Skeletal muscle satellite cell (primary cell): ENCODE measurements around the gene RIMBP2.

Experiments used
- H3K27me3 ChIP-seq: 2 replicates; pipeline ENCODE4 v1.7.0; 2013; ENCODE audit warnings: low read length; ENCODE audit not compliant: control insufficient read depth, insufficient read depth
- H3K36me3 ChIP-seq: 2 replicates; pipeline ENCODE4 v1.7.0; 2013; ENCODE audit warnings: mild to moderate bottlenecking, control low read depth, low read length; ENCODE audit not compliant: insufficient read depth
- H3K4me1 ChIP-seq: 2 replicates; pipeline ENCODE4 v1.7.0; 2013; ENCODE audit warnings: low read length; ENCODE audit not compliant: control insufficient read depth, insufficient read depth
- H3K4me2 ChIP-seq: 2 replicates; pipeline ENCODE4 v1.7.0; 2013; ENCODE audit warnings: mild to moderate bottlenecking, low read length
- H3K4me3 ChIP-seq: 2 replicates; pipeline ENCODE4 v1.7.0; 2013; ENCODE audit warnings: low read length
- H3K9ac ChIP-seq: 2 replicates; pipeline ENCODE4 v1.7.0; 2013; ENCODE audit warnings: mild to moderate bottlenecking, low read depth, low read length, moderate library complexity
- H3K9me3 ChIP-seq: replicated peaks from 2 replicates; pipeline ENCODE4 v1.7.0; 2013; ENCODE audit warnings: mild to moderate bottlenecking, control low read depth, low read length

Gene RIMBP2

DNA sequence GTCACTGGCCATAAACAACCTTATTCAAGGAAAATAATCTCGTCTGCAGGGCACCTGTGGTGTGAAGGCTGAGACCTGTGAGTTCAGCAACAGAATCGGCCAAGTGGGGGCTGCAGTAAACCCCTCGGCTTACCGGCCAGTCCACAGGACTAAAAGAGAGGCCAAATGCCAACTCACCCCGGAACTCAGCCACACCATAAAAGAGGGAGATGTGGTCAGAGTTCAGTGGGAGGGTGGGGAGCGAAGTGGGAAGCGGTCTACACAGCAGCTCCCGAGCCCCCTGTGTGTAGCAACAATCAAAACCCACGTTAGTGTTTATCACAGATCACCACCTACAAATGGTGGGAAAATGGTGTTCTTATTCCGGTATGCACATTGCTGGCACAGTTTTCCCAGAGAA, 225.4 kb downstream of the RIMBP2 start:
- Histone ChIP-seq H3K4me2 (no peak overlapping the region), H3K27me3 (no peaks in the 10 kb centered on the region), H3K36me3 (no peaks in the 10 kb centered on the region), H3K9ac (no peak overlapping the region), H3K9me3 (peaks cover 17% of the 10 kb centered on the region), H3K4me3 (no peak overlapping the region), H3K4me1 (no peaks in the 10 kb centered on the region)

GRCh38 chr12:130489293-130489692, 226.8 kb downstream of the RIMBP2 start:
- H3K27me3 ChIP-seq, result no peaks in the 10 kb centered on the region
- no peak overlapping the region for H3K9ac ChIP-seq
- H3K9me3 ChIP-seq, result peaks cover 19% of the 10 kb centered on the region
- H3K4me3 ChIP-seq, result no peak overlapping the region
- no peaks in the 10 kb centered on the region for H3K36me3 ChIP-seq
- no peak overlapping the region for H3K4me2 ChIP-seq
- no peaks in the 10 kb centered on the region for H3K4me1 ChIP-seq

DNA sequence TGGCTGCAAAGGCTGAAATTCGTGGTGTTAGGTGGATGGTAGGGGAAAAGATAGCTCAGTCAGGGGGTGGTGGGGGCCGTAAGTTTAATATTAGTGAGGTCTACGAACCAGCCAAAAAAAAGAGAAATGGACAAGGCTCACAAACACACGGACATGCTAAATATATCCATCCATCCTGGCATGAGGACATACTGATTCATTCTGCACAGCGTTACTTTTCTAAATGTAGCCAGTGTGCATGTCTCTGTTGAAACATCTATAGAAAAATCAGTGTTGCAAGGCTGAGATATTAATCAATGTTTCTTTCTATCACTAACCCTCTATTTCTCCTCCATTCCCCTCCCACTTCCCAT, 227.8 kb downstream of the RIMBP2 start:
- Histone ChIP-seq H3K4me3 (no peak overlapping the region), H3K27me3 (no peaks in the 10 kb centered on the region), H3K4me1 (no peaks in the 10 kb centered on the region), H3K9ac (no peak overlapping the region), H3K9me3 (peaks cover 14% of the 10 kb centered on the region), H3K4me2 (no peak overlapping the region), H3K36me3 (no peaks in the 10 kb centered on the region)

GRCh38 chr12:130487636-130488357, 228.3 kb downstream of the RIMBP2 start:
- H3K4me3 ChIP-seq, result no peak overlapping the region
- H3K9me3 ChIP-seq, result peaks cover 14% of the 10 kb centered on the region
- H3K27me3 ChIP-seq, result no peaks in the 10 kb centered on the region
- no peaks in the 10 kb centered on the region for H3K36me3 ChIP-seq
- H3K4me2 ChIP-seq, result no peak overlapping the region
- no peak overlapping the region for H3K9ac ChIP-seq
- H3K4me1 ChIP-seq, result no peaks in the 10 kb centered on the region

GRCh38 chr12:130486891-130487416, 229.1 kb downstream of the RIMBP2 start:
- Histone ChIP-seq H3K9me3 (peaks cover 16% of the 10 kb centered on the region), H3K4me3 (no peak overlapping the region), H3K4me2 (no peak overlapping the region), H3K4me1 (no peaks in the 10 kb centered on the region), H3K36me3 (no peaks in the 10 kb centered on the region), H3K27me3 (no peaks in the 10 kb centered on the region), H3K9ac (no peak overlapping the region)

GRCh38 chr12:130486146-130486435, 230.0 kb downstream of the RIMBP2 start:
- H3K9ac ChIP-seq, result no peak overlapping the region
- H3K4me1 ChIP-seq, result no peaks in the 10 kb centered on the region
- peaks cover 13% of the 10 kb centered on the region for H3K9me3 ChIP-seq
- H3K27me3 ChIP-seq, result no peaks in the 10 kb centered on the region
- no peak overlapping the region for H3K4me3 ChIP-seq
- H3K36me3 ChIP-seq, result no peaks in the 10 kb centered on the region
- no peak overlapping the region for H3K4me2 ChIP-seq

DNA sequence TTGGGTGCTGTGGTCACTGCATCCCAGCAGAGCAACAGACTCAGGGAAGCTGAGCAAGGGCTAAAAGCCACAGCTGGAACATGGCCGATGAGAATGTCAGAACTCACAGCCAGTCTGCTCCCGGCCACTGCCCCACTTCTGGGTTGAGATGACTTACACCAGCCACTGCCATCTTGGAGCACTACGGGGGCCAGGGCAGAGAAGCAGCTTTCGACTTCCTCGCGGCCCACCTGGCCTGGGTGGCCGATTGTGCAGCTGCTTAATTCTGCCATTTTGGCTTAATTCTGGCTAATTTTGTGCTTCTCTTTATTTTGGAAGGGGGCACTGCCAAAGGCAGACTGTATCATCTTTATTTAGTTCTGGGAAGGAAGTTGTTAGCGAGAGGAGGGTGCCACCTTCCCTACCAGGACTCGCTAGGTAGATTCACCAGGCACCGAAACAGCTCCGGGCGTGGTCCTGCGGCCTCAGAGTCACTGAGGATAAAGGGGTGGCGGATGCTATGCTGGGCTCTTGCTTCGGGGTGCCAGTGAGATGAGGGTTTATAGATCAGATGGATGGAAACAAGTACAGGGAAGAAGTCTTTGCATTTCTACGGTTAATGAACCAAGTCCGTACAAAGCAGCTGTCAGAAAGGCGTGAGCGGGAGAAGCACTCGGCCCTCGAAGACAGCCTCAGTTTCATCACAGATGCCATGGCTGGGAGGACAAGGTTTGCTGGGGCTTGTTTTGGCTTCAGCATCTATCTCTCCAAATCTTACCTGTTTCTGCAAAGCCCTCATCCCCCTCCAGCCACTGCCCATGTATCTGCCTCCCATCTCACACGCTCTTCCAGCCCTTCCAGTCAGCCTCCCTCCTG, 230.6 kb downstream of the RIMBP2 start:
- peaks cover 13% of the 10 kb centered on the region for H3K9me3 ChIP-seq
- no peak overlapping the region for H3K4me3 ChIP-seq
- no peak overlapping the region for H3K9ac ChIP-seq
- H3K4me1 ChIP-seq, result no peaks in the 10 kb centered on the region
- no peaks in the 10 kb centered on the region for H3K27me3 ChIP-seq
- H3K36me3 ChIP-seq, result no peaks in the 10 kb centered on the region
- no peak overlapping the region for H3K4me2 ChIP-seq

- no peaks in the 10 kb centered on the region for H3K27me3 ChIP-seq
- no peaks in the 10 kb centered on the region for H3K36me3 ChIP-seq
- peaks cover 10% of the 10 kb centered on the region for H3K9me3 ChIP-seq
- H3K4me3 ChIP-seq, result no peak overlapping the region
- no peak overlapping the region for H3K9ac ChIP-seq
- no peaks in the 10 kb centered on the region for H3K4me1 ChIP-seq
- no peak overlapping the region for H3K4me2 ChIP-seq
These were observed 231.9 kb downstream of the RIMBP2 start for GRCh38 chr12:130484221-130484620.

DNA sequence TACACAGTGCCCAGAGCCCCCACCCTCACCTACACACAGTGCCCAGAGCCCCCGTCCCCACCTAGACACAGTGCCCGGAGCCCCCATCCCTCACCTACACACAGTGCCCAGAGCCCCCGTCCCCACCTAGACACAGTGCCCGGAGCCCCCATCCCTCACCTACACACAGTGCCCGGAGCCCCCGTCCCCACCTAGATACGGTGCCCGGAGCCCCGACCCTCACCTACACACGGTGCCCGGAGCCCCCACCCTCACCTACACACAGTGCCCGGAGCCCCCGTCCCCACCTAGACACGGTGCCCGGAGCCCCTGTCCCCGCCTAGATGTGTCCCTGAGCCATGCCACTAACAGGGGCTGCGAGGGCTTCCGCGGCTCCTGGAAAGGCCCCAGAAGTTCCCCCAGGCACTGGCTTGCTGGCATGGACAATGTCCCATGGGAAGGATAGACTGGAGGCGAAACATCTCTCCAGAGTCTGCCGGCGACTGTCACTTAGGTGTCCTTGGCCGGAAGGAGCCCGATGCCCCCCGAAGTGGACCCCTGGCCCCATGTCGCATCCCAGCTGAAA, 232.4 kb downstream of the RIMBP2 start:
- Histone ChIP-seq H3K27me3 (no peaks in the 10 kb centered on the region), H3K9ac (no peak overlapping the region), H3K36me3 (no peaks in the 10 kb centered on the region), H3K4me1 (no peaks in the 10 kb centered on the region), H3K4me3 (no peak overlapping the region), H3K9me3 (peaks cover 9% of the 10 kb centered on the region), H3K4me2 (no peak overlapping the region)

DNA sequence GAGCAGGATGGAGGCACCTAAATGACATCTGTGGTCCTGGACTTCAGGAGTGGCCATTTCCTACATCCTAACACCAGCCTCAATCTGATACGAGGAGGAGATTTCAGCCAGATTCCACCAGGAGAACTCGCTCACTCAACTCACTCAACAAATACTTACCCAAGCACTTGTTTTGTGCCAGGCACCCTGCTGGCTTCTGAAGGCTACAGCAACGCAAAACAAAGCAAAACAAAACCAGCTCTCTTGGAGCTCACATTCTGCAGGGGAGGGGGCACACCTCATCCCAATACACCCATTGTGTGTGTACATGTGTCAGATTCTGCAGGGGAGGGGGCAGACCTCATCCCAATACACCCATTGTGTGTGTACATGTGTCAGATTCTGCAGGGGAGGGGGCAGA, 233.7 kb downstream of the RIMBP2 start:
- no peak overlapping the region for H3K4me3 ChIP-seq
- H3K36me3 ChIP-seq, result no peaks in the 10 kb centered on the region
- no peak overlapping the region for H3K4me2 ChIP-seq
- no peak overlapping the region for H3K9ac ChIP-seq
- H3K9me3 ChIP-seq, result peaks cover 9% of the 10 kb centered on the region
- no peaks in the 10 kb centered on the region for H3K4me1 ChIP-seq
- no peaks in the 10 kb centered on the region for H3K27me3 ChIP-seq

DNA sequence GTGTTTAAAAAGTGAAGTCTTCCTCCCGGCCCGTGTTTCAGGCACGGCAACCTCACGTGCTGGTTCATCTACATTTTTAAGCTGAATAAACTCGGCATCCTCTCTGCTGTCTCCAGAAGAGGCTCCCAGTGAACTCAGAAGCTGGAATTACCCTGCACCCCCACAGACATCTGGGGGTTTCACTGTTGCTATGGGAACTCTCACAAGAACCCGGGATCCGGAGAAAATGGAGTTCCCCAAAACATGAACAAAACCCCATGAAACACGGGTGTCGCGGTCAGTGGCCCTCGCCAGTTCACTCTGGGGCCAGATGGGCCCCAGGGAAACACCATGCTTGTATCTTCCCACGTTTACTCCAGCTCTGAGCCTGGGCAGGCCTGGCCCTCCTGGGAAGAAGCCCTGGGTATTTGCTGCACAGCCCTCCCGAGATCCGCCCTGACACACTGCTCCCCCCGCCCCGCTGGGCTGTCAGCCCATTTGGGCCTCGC, 234.7 kb downstream of the RIMBP2 start:
- no peak overlapping the region for H3K4me2 ChIP-seq
- H3K9ac ChIP-seq, result no peak overlapping the region
- H3K4me1 ChIP-seq, result no peaks in the 10 kb centered on the region
- H3K27me3 ChIP-seq, result no peaks in the 10 kb centered on the region
- H3K4me3 ChIP-seq, result no peak overlapping the region
- no peaks in the 10 kb centered on the region for H3K36me3 ChIP-seq
- H3K9me3 ChIP-seq, result peaks cover 9% of the 10 kb centered on the region
